PC-9 (cell line): Measurements from ENCODE around the gene RGS3. TPM values are rescaled to one million over a fixed set of nuclear protein-coding genes. Genes with fewer than 3 reads are reported as not detected.

Experiments
- BruUV-seq: library from RNA; stranded (reverse); fragments of 400-500 nt; replicated peaks from 2 replicates; lab custom pipeline; 2021; lab: Mats Ljungman, UMichigan
- CTCF ChIA-PET: fragments of 300-600 bp; sonication (Branson Sonifier 250); formaldehyde crosslinking; loops from one replicate; lab custom pipeline; 2022; ENCODE audit warnings: antibody characterized with exemption; lab: Charles Lee
- POLR2A ChIA-PET: fragments of 300-600 bp; sonication (Branson Sonifier 250); formaldehyde crosslinking; loops from one replicate; lab custom pipeline; 2022; ENCODE audit warnings: antibody characterized with exemption; ENCODE audit not compliant: unreplicated experiment; lab: Charles Lee
- DNase-seq, 2 experiments: peaks; one replicate each; pipeline versions ENCODE4 v3.0.0 to v3.0.0-alpha.2; 2015 to 2022; ENCODE audit warnings: mixed read lengths in 1 of 2
- H2AFZ ChIP-seq: fragments of 200-600 bp; sonication (generic); 2 replicates; pipeline ENCODE4 v1.8.1; 2017; ENCODE audit warnings: antibody characterized with exemption
- H3F3A ChIP-seq: fragments of 200-600 bp; sonication (generic); 2 replicates; pipeline ENCODE4 v1.8.1; 2017; ENCODE audit warnings: antibody characterized with exemption, mild to moderate bottlenecking, low read depth; ENCODE audit not compliant: insufficient read depth
- H3K27ac ChIP-seq: fragments of 200-600 bp; sonication (generic); 2 replicates; pipeline ENCODE4 v1.6.1; 2016; ENCODE audit warnings: mixed run types
- H3K27me3 ChIP-seq: fragments of 200-600 bp; sonication (generic); 2 replicates; pipeline ENCODE4 v1.6.1; 2016; ENCODE audit warnings: low read depth, mixed run types; ENCODE audit not compliant: insufficient read depth
- H3K36me3 ChIP-seq: fragments of 200-600 bp; sonication (generic); 2 replicates; pipeline ENCODE4 v1.6.1; 2016; ENCODE audit warnings: low read depth, mixed run types
- H3K4me1 ChIP-seq: fragments of 200-600 bp; sonication (generic); replicated peaks from 2 replicates; pipeline ENCODE4 v1.6.1; 2016; ENCODE audit warnings: mixed run types; ENCODE audit not compliant: insufficient read depth
- H3K4me2 ChIP-seq: fragments of 200-600 bp; sonication (generic); 2 replicates; pipeline ENCODE4 v1.6.1; 2017; ENCODE audit warnings: mixed run types
- H3K4me3 ChIP-seq: fragments of 200-600 bp; sonication (generic); 2 replicates; pipeline ENCODE4 v1.6.1; 2016; ENCODE audit warnings: mixed run types
- H3K79me2 ChIP-seq: fragments of 200-600 bp; sonication (generic); 2 replicates; pipeline ENCODE4 v1.6.1; 2017; ENCODE audit warnings: low read depth, mixed run types
- H3K9me2 ChIP-seq: fragments of 200-600 bp; sonication (generic); 2 replicates; pipeline ENCODE4 v1.8.1; 2017; ENCODE audit warnings: mild to moderate bottlenecking; ENCODE audit not compliant: insufficient read depth
- H3K9me3 ChIP-seq: fragments of 200-600 bp; sonication (generic); 2 replicates; pipeline ENCODE4 v1.8.1; 2016; ENCODE audit warnings: low read depth; ENCODE audit not compliant: insufficient read depth
- H4K20me1 ChIP-seq: fragments of 200-600 bp; sonication (generic); 2 replicates; pipeline ENCODE4 v1.8.1; 2017; ENCODE audit not compliant: insufficient read depth
- CTCF ChIP-seq: fragments of 200-600 bp; sonication (generic); conservative IDR thresholded peaks from 2 replicates; pipeline ENCODE4 v1.6.1; 2017; ENCODE audit warnings: mixed run types, antibody characterized with exemption, mild to moderate bottlenecking, moderate library complexity
- EZH2 ChIP-seq: fragments of 200-600 bp; sonication (generic); IDR thresholded peaks from 2 replicates; pipeline ENCODE4 v1.8.0; 2017; ENCODE audit warnings: antibody characterized with exemption, low read depth
- intact Hi-C: fragments of 100-400 bp; cut with micrococcal nuclease; formaldehyde crosslinking; loops from one replicate; pipeline ENCODE4 v1.10.0; 2022; ENCODE audit not compliant: unreplicated experiment
- total RNA-seq: library from RNA; stranded (reverse); gene quantifications from 2 replicates; pipeline ENCODE4 v1.2.3, GENCODE V29; 2021

The RGS3 gene
- total RNA-seq, 1 experiment from 2014 or later, result 75.8 TPM

GRCh38 chr9:113476511-113476916 lies 13.0 kb downstream of the RGS3 start:
- TF ChIP-seq CTCF, result no peak
- no peak for TF ChIP-seq EZH2
- Histone ChIP-seq H3K79me2 (peaks cover 6% of the 10 kb centered on the region), H3F3A (no peaks in the 10 kb centered on the region), H3K27me3 (no peaks in the 10 kb centered on the region), H3K4me1 (0 out of 2 replicates have a peak, but pooled peaks cover 6% of the 10 kb centered on the region), H3K36me3 (no peaks in the 10 kb centered on the region), H3K9me2 (no peaks in the 10 kb centered on the region), H3K27ac (no peak overlapping the region), H3K4me2 (no peak overlapping the region), H2AFZ (no peak overlapping the region), H3K9me3 (no peaks in the 10 kb centered on the region), H3K4me3 (no peak overlapping the region), H4K20me1 (no peaks in the 10 kb centered on the region; the same call in 1 of the 2 replicates)
- CTCF ChIA-PET, result no interaction called here
- POLR2A ChIA-PET, result no interaction called here
- DNase-seq, result no peak
- intact Hi-C loops, result no loop called here
- no TSS peak for BruUV-seq

GRCh38 chr9:113477058-113477457 lies 13.5 kb downstream of the RGS3 start:
- Histone ChIP-seq H4K20me1 (no peaks in the 10 kb centered on the region; the same call in 1 of the 2 replicates), H3K27me3 (no peaks in the 10 kb centered on the region), H3K9me2 (no peaks in the 10 kb centered on the region), H2AFZ (no peak overlapping the region), H3F3A (no peaks in the 10 kb centered on the region), H3K79me2 (peaks cover 6% of the 10 kb centered on the region), H3K36me3 (no peaks in the 10 kb centered on the region), H3K9me3 (no peaks in the 10 kb centered on the region), H3K4me3 (no peak overlapping the region), H3K4me2 (no peak overlapping the region), H3K27ac (no peak overlapping the region), H3K4me1 (0 out of 2 replicates have a peak, but pooled peaks cover 6% of the 10 kb centered on the region)
- intact Hi-C loops, result no loop called here
- BruUV-seq, result no TSS peak
- DNase-seq, result no peak
- ChIA-PET POLR2A (no interaction called here), CTCF (no interaction called here)
- no peak for TF ChIP-seq CTCF
- no peak for TF ChIP-seq EZH2

- no peaks in the 10 kb centered on the region for H3K27me3 ChIP-seq
- intact Hi-C loops, result no loop called here
- no peaks in the 10 kb centered on the region; the same call in 1 of the 2 replicates for H4K20me1 ChIP-seq
- H3F3A ChIP-seq, result no peaks in the 10 kb centered on the region
- no peaks in the 10 kb centered on the region for H3K9me3 ChIP-seq
- no peak overlapping the region for H3K27ac ChIP-seq
- H3K4me2 ChIP-seq, result no peak overlapping the region
- 0 out of 2 replicates have a peak, but pooled peaks cover 6% of the 10 kb centered on the region for H3K4me1 ChIP-seq
- no peak overlapping the region for H3K4me3 ChIP-seq
- no peaks in the 10 kb centered on the region for H3K36me3 ChIP-seq
- TF ChIP-seq CTCF (no peak), EZH2 (no peak)
- ChIA-PET CTCF (no interaction called here), POLR2A (no interaction called here)
- no TSS peak for BruUV-seq
- H3K79me2 ChIP-seq, result peaks cover 6% of the 10 kb centered on the region
- H2AFZ ChIP-seq, result no peak overlapping the region
- DNase-seq, result no peak
- no peaks in the 10 kb centered on the region for H3K9me2 ChIP-seq
These were observed 14.1 kb downstream of the RGS3 start for GRCh38 chr9:113477661-113478060.
